HCT116 (cell line): ENCODE results near the gene SFXN5. TPM values are rescaled to one million over a fixed set of nuclear protein-coding genes. Genes with fewer than 3 reads are reported as not detected.

Experiments
- ATAC-seq: fragments of 200-7000 bp; cut with Tn5 transposase; 2 replicates; pipeline ENCODE4 v1.9.1; 2020; ENCODE audit warnings: mild to moderate bottlenecking, moderate library complexity
- BruUV-seq: library from RNA; stranded (reverse); fragments of 400-500 nt; replicated peaks from 2 replicates; lab custom pipeline; 2021; lab: Mats Ljungman, UMichigan
- CTCF ChIA-PET: fragments of 300-600 bp; sonication (Branson Sonifier 250); formaldehyde crosslinking; loops from one replicate; lab custom pipeline; 2021; ENCODE audit warnings: antibody characterized with exemption; lab: Charles Lee
- POLR2A ChIA-PET: fragments of 300-600, 350-600 bp; sonication (Branson Sonifier 250); formaldehyde crosslinking; loops from one replicate; lab custom pipeline; 2021; ENCODE audit warnings: antibody characterized with exemption; lab: Charles Lee
- RAD21 ChIA-PET, 2 experiments: fragments of 300-600 bp; sonication (Branson Sonifier 250); formaldehyde crosslinking; loops; one replicate each; lab custom pipeline; 2023; ENCODE audit warnings: low total read pairs in 2 of 2; ENCODE audit not compliant: uncharacterized antibody in 2 of 2, unreplicated experiment in 2 of 2, low non-redundant PET in 1 of 2; lab: Charles Lee
- DNase-seq: peaks from one replicate; pipeline ENCODE4 v3.0.0-alpha.2; 2010; ENCODE audit warnings: low read depth, low spot score
- H2AFZ ChIP-seq: fragments of 200-600 bp; shearing (Covaris generic), sonication (generic); 2 replicates; pipeline ENCODE4 v1.6.1; 2017; ENCODE audit warnings: low read depth, mixed run types, mixed read lengths, antibody characterized with exemption, low read length; ENCODE audit not compliant: poor library complexity, severe bottlenecking
- H3K27ac ChIP-seq: 2 replicates; pipeline ENCODE4 v1.5.1; 2012; ENCODE audit warnings: low read depth, low read length
- H3K27me3 ChIP-seq: fragments of 200-600 bp; sonication (generic); 2 replicates; pipeline ENCODE4 v1.6.1; 2016; ENCODE audit warnings: mixed run types, low read length, mixed read lengths; ENCODE audit not compliant: insufficient read depth
- H3K36me3 ChIP-seq, 2 experiments: fragments of 200-500 bp in 1 of 2; fragments of 200-600 bp in 1 of 2; sonication (Bioruptor generic) in 1 of 2; sonication (generic) in 1 of 2; 2 replicates each; pipeline versions ENCODE4 v1.5.1 to v1.6.1; 2014 to 2016; ENCODE audit warnings: low read length in 2 of 2, inconsistent platforms in 1 of 2, mixed read lengths in 1 of 2, mixed run types in 1 of 2; ENCODE audit not compliant: insufficient read depth in 2 of 2, control insufficient read depth in 1 of 2
- H3K4me1 ChIP-seq, 2 experiments: fragments of 200-600 bp in 1 of 2; sonication (generic) in 1 of 2; 2 replicates each; pipeline versions ENCODE4 v1.5.1 to v1.6.1; 2012 to 2017; ENCODE audit warnings: low read length in 2 of 2, inconsistent platforms in 1 of 2, mild to moderate bottlenecking in 1 of 2, mixed read lengths in 1 of 2, mixed run types in 1 of 2, moderate library complexity in 1 of 2; ENCODE audit not compliant: insufficient read depth in 2 of 2, control insufficient read depth in 1 of 2
- H3K4me2 ChIP-seq: fragments of 200-600 bp; sonication (generic); 2 replicates; pipeline ENCODE4 v1.6.1; 2017; ENCODE audit warnings: mixed run types, low read length, mixed read lengths
- H3K4me3 ChIP-seq, 2 experiments: fragments of 200-600 bp in 1 of 2; sonication (generic) in 1 of 2; replicated peaks in 1 of 2; 2 replicates each; pipeline ENCODE4 v1.5.1; 2011 to 2016; ENCODE audit warnings: low read length in 2 of 2, control low read depth in 1 of 2, low read depth in 1 of 2, mild to moderate bottlenecking in 1 of 2, mixed read lengths in 1 of 2, mixed run types in 1 of 2
- H3K79me2 ChIP-seq: fragments of 200-600 bp; sonication (generic); 2 replicates; pipeline ENCODE4 v1.6.1; 2017; ENCODE audit warnings: mild to moderate bottlenecking, mixed run types, low read length, moderate library complexity, mixed read lengths; ENCODE audit not compliant: insufficient read depth
- H3K9ac ChIP-seq: fragments of 200-600 bp; sonication (generic); 2 replicates; pipeline ENCODE4 v1.6.1; 2016; ENCODE audit warnings: low read length, mixed read lengths
- H3K9me2 ChIP-seq: fragments of 200-600 bp; sonication (generic), shearing (Covaris generic); 2 replicates; pipeline ENCODE4 v1.6.1; 2017; ENCODE audit warnings: mixed run types, mild to moderate bottlenecking, moderate library complexity; ENCODE audit not compliant: insufficient read depth
- H3K9me3 ChIP-seq, 2 experiments: fragments of 200-500 bp in 1 of 2; fragments of 200-600 bp in 1 of 2; sonication (Bioruptor generic) in 1 of 2; sonication (generic) in 1 of 2; 2 replicates each; pipeline ENCODE4 v1.6.1; 2014 to 2017; ENCODE audit warnings: low read length in 2 of 2, mixed read lengths in 2 of 2, inconsistent platforms in 1 of 2, low read depth in 1 of 2, mild to moderate bottlenecking in 1 of 2, mixed run types in 1 of 2, moderate library complexity in 1 of 2; ENCODE audit not compliant: control insufficient read depth in 1 of 2, insufficient read depth in 1 of 2
- H4K20me1 ChIP-seq: fragments of 200-600 bp; sonication (generic), shearing (Covaris generic); 2 replicates; pipeline ENCODE4 v1.6.1; 2017; ENCODE audit warnings: mixed run types, mild to moderate bottlenecking, moderate library complexity; ENCODE audit not compliant: insufficient read depth
- CBX3 ChIP-seq: IDR thresholded peaks from 2 replicates; pipeline ENCODE4 v1.6.1; 2012; ENCODE audit warnings: low read depth
- CEBPB ChIP-seq: IDR thresholded peaks from 2 replicates; pipeline ENCODE4 v1.6.1; 2012; ENCODE audit warnings: low read depth
- EGR1 ChIP-seq: IDR thresholded peaks from 2 replicates; pipeline ENCODE4 v1.6.1; 2012; ENCODE audit warnings: low read depth
- ELF1 ChIP-seq: IDR thresholded peaks from 2 replicates; pipeline ENCODE4 v1.6.1; 2012; ENCODE audit warnings: low read depth, borderline replicate concordance
- EZH2phosphoT487 ChIP-seq: fragments of 200-600 bp; IDR thresholded peaks from 2 replicates; pipeline ENCODE4 v1.6.1; 2018; ENCODE audit warnings: antibody characterized with exemption, borderline replicate concordance
- FOSL1 ChIP-seq: IDR thresholded peaks from 2 replicates; pipeline ENCODE4 v1.6.1; 2012; ENCODE audit warnings: low read depth
- JUND ChIP-seq: IDR thresholded peaks from 2 replicates; pipeline ENCODE4 v1.6.1; 2012
- RAD21 ChIP-seq: IDR thresholded peaks from 2 replicates; pipeline ENCODE4 v1.6.1; 2012; ENCODE audit warnings: low read depth, mild to moderate bottlenecking
- SIN3A ChIP-seq: IDR thresholded peaks from 2 replicates; pipeline ENCODE4 v1.6.1; 2012; ENCODE audit warnings: low read depth
- SP1 ChIP-seq: IDR thresholded peaks from 2 replicates; pipeline ENCODE4 v1.6.1; 2012; ENCODE audit warnings: low read depth
- SRF ChIP-seq: IDR thresholded peaks from 2 replicates; pipeline ENCODE4 v1.6.1; 2012; ENCODE audit warnings: low read depth
- YY1 ChIP-seq: IDR thresholded peaks from 2 replicates; pipeline ENCODE4 v1.6.1; 2011; ENCODE audit warnings: low read length, low read depth, moderate library complexity, mild to moderate bottlenecking; ENCODE audit not compliant: insufficient replicate concordance; ENCODE audit errors: extremely low read depth
- ZNF274 ChIP-seq: fragments of 200-500 bp; sonication (Bioruptor generic); IDR thresholded peaks from 2 replicates; pipeline ENCODE4 v1.6.1; 2014; ENCODE audit warnings: mild to moderate bottlenecking, low read depth, low read length, inconsistent platforms
- intact Hi-C: fragments of 100-400 bp; cut with micrococcal nuclease; formaldehyde crosslinking; loops from 2 replicates; pipeline ENCODE4 v1.10.0; 2022
- total RNA-seq: library from RNA; stranded (reverse); gene quantifications from one replicate; pipeline ENCODE4 v1.2.1, GENCODE V29; 2021; ENCODE audit not compliant: unreplicated experiment
- TF ChIP-seq, protein P1 (sequence below): IDR thresholded peaks from 2 replicates; pipeline ENCODE4 v1.6.1; 2011; ENCODE audit warnings: mild to moderate bottlenecking, low read length, moderate library complexity; ENCODE audit not compliant: insufficient replicate concordance; ENCODE audit errors: extremely low read depth
- TF ChIP-seq, protein P2 (sequence below), 3 experiments: fragments of 200-600 bp in 1 of 3; sonication (generic) in 1 of 3; IDR thresholded peaks in 2 of 3; conservative IDR thresholded peaks in 1 of 3; 2 replicates each; pipeline ENCODE4 v1.5.1; 2012 to 2017; ENCODE audit warnings: low read depth in 2 of 3, low read length in 2 of 3, antibody characterized with exemption in 1 of 3, borderline replicate concordance in 1 of 3, control low read depth in 1 of 3, mild to moderate bottlenecking in 1 of 3, mixed read lengths in 1 of 3, mixed run types in 1 of 3, moderate library complexity in 1 of 3; ENCODE audit not compliant: insufficient read depth in 1 of 3

The SFXN5 gene
- total RNA-seq, 1 experiment from 2014 or later: 10.0 TPM

DNA sequence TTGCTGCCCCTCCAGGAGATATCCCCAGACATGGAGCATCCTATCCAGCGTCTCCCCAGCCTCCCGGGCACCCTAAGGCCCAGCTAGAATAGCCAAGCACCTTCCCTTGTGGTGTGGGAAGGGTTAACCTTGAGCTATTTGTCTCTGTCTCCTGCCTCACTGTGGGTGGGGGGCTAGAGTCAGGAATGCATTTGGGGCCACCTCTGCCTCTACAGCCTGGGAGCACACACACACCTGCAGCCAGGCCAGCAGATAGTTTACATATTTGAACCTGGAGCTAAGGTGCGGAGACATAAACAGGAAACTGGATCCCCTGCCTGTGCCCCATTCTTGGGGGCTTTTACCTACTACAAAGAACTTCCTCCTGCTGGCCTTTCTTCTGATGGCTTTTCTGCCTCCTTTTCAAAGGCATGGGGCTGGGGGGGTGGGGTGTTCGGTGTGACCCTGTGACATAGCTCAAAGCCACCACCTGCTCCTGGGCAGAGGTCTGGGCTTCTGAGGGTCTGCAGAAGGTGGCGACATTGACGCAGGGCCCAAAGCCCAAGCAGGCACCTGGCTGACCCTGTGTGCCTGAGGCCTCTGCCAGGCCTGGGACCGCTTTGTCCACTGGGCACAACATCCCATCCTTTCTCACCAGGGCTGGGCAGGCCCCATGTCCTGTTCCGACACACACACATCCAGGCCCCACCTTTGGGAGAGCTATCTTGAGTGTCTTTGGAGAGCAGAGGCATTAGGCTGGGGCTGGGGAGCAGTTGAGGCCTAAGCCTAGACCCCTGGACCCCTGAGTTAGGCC lies 120.0 kb downstream of the SFXN5 start:
- H3K36me3 ChIP-seq: no peaks in the 10 kb centered on the region
- H3K79me2 ChIP-seq: no peaks in the 10 kb centered on the region
- no peaks in the 10 kb centered on the region for H3K9me3 ChIP-seq
- no peak overlapping the region for H3K9ac ChIP-seq
- no peak for TF ChIP-seq SRF
- no peak for TF ChIP-seq FOSL1
- no peak for TF ChIP-seq JUND
- TF ChIP-seq EZH2phosphoT487: no peak
- no peak for TF ChIP-seq EGR1
- TF ChIP-seq YY1: no peak
- TF ChIP-seq RAD21: no peak
- H4K20me1 ChIP-seq: no peaks in the 10 kb centered on the region
- H2AFZ ChIP-seq: no peak overlapping the region
- no peaks in the 10 kb centered on the region for H3K27me3 ChIP-seq
- no peak overlapping the region for H3K4me3 ChIP-seq
- ATAC-seq (no peak), DNase-seq (no peak)
- ChIA-PET CTCF (interaction anchor here (0.6 to 1.9 kb wide), 2 partner anchors 58 to 179 kb away, joined by 3 to 14 read pairs; no protein-coding TSS in a partner anchor), RAD21 (no interaction called here), POLR2A (no interaction called here)
- H3K27ac ChIP-seq: no peak overlapping the region
- no peaks in the 10 kb centered on the region for H3K4me1 ChIP-seq
- no TSS peak for BruUV-seq
- no peaks in the 10 kb centered on the region for H3K9me2 ChIP-seq
- intact Hi-C loops: no loop called here
- no peak overlapping the region for H3K4me2 ChIP-seq

DNA sequence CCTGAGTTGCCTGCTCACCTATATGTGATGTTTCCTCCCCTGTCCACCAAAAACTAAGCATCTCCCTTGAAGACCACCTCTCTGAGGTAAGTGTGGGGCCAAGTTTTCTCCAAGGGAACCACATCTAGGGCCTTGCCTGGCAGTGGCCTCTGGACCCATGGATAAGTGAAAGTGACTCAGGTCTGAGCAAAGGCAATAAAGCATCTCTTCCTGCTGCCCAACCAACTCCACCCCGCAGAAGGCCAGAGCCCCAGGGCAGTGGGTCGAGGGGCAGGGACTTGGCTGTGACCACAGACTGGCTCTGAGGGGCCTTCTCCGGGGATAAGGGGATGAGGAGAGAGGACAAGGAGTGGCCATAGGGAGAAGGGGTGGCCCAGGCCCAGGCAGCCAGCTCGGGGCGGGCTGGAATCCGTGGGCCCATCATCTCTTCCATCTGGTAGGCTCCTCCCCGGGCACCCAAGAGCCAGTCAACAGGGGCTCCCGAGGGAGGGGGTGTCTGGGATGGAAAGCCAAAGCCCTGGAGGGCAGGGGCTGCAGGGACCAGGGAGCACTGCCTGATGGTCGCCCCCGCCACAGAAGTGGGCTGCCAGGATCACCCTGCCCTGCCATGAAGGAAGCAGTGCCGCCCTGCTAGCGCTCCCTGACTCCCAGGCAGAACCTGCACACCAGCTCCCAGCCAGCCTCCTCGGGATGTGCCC lies 120.8 kb downstream of the SFXN5 start:
- ChIA-PET RAD21 (no interaction called here), POLR2A (no interaction called here), CTCF (interaction anchor here (0.6 kb wide), 1 partner anchor 180 kb away, joined by 3 read pairs; no protein-coding TSS in a partner anchor)
- no peaks in the 10 kb centered on the region for H3K79me2 ChIP-seq
- H3K27me3 ChIP-seq: no peaks in the 10 kb centered on the region
- ATAC-seq (no peak), DNase-seq (no peak)
- intact Hi-C loops: no loop called here
- BruUV-seq: no TSS peak
- no peak overlapping the region for H3K4me3 ChIP-seq
- no peaks in the 10 kb centered on the region for H3K9me2 ChIP-seq
- H3K36me3 ChIP-seq: no peaks in the 10 kb centered on the region
- no peak overlapping the region for H3K4me2 ChIP-seq
- H3K9ac ChIP-seq: no peak overlapping the region
- H3K4me1 ChIP-seq: no peaks in the 10 kb centered on the region
- H2AFZ ChIP-seq: no peak overlapping the region
- no peaks in the 10 kb centered on the region for H3K9me3 ChIP-seq
- no peak overlapping the region for H3K27ac ChIP-seq
- no peaks in the 10 kb centered on the region for H4K20me1 ChIP-seq
- TF ChIP-seq EZH2phosphoT487 (no peak), SIN3A (no peak), FOSL1 (no peak), ZNF274 (no peak), YY1 (no peak), CBX3 (no peak), CEBPB (no peak), SP1 (no peak), ELF1 (no peak), RAD21 (no peak), EGR1 (no peak), JUND (no peak)
- TF ChIP-seq, protein P1, sequence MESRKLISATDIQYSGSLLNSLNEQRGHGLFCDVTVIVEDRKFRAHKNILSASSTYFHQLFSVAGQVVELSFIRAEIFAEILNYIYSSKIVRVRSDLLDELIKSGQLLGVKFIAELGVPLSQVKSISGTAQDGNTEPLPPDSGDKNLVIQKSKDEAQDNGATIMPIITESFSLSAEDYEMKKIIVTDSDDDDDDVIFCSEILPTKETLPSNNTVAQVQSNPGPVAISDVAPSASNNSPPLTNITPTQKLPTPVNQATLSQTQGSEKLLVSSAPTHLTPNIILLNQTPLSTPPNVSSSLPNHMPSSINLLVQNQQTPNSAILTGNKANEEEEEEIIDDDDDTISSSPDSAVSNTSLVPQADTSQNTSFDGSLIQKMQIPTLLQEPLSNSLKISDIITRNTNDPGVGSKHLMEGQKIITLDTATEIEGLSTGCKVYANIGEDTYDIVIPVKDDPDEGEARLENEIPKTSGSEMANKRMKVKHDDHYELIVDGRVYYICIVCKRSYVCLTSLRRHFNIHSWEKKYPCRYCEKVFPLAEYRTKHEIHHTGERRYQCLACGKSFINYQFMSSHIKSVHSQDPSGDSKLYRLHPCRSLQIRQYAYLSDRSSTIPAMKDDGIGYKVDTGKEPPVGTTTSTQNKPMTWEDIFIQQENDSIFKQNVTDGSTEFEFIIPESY: no peak
- TF ChIP-seq, protein P2, sequence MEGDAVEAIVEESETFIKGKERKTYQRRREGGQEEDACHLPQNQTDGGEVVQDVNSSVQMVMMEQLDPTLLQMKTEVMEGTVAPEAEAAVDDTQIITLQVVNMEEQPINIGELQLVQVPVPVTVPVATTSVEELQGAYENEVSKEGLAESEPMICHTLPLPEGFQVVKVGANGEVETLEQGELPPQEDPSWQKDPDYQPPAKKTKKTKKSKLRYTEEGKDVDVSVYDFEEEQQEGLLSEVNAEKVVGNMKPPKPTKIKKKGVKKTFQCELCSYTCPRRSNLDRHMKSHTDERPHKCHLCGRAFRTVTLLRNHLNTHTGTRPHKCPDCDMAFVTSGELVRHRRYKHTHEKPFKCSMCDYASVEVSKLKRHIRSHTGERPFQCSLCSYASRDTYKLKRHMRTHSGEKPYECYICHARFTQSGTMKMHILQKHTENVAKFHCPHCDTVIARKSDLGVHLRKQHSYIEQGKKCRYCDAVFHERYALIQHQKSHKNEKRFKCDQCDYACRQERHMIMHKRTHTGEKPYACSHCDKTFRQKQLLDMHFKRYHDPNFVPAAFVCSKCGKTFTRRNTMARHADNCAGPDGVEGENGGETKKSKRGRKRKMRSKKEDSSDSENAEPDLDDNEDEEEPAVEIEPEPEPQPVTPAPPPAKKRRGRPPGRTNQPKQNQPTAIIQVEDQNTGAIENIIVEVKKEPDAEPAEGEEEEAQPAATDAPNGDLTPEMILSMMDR (IDR thresholded peaks at IDR 0.05 in 2 of 3, conservative IDR thresholded peaks at IDR 0.05 in 1 of 3; ENCODE audit: borderline replicate concordance in 1 of 3, insufficient read depth in 1 of 3, low read depth in 2 of 3, low read length in 2 of 3): no peak
